ENCODE results near the gene SOX6. TPM values are rescaled to one million over a fixed set of nuclear protein-coding genes. Genes with fewer than 3 reads are reported as not detected.

SOX6 gene
- total and polyA plus RNA-seq, 4 donors = under 0.01 to 11.8 (median 4.8) TPM

DNA sequence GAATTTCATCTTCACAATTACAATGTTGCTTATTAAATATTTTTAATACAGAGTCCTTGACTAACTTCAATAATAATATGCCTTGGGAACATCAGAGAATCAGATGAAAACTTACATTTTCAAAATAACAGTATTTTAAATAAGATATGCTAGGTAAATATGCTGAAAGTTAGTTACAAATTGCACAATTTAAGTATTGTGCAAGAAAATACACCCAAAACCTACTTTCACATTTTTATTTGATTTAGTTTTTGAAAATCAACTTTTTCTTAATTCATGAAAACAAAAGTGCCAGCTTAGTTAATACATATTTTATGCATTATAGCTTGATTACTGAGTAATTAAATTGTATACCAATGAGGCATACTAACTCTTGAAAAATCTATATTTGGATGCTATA is 76.8 kb downstream of the SOX6 start:
- no peaks in the 10 kb centered on the region for H3K27me3 ChIP-seq (ENCODE audit: control insufficient read depth in 1 of 2, insufficient read depth in 2 of 2, low read length in 1 of 2)
- no peak overlapping the region for H3K27ac ChIP-seq (ENCODE audit: low read depth in 1 of 2, low read length in 2 of 2)
- no peaks in the 10 kb centered on the region for H3K9me3 ChIP-seq (ENCODE audit: control insufficient read depth, low read length)
- no peak for DNase-seq
- ATAC-seq (ENCODE audit: low FRiP score) = no peak
- no peaks in the 10 kb centered on the region for H3K36me3 ChIP-seq (ENCODE audit: control insufficient read depth in 1 of 2, insufficient read depth in 2 of 2, low read length in 1 of 2)
- no peak overlapping the region for H3K4me3 ChIP-seq (ENCODE audit: low read length in 2 of 2)
- no peaks in the 10 kb centered on the region for H3K4me1 ChIP-seq (ENCODE audit: control insufficient read depth in 1 of 2, insufficient read depth in 2 of 2, low read length in 2 of 2)
- intact Hi-C loops (cut with DNase I) = no loop called here

DNA sequence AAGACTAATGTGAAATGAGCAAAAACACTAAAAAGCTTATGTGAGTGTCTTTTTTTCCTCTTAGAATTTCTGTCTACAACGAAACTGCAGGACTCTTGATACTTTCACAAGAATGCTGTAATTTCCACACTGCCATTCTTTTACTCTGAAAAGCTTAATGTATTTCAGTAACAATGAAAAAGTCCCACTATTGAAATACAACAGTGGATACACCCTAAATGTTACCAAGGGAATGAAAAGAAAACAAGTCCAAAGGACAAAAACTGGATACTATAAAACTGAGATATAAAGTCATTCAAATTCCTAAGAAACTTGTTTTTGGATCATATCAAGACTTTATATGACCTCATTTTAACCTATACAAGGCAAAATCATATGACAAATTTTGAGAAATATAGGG is 77.4 kb downstream of the SOX6 start:
- ATAC-seq (ENCODE audit: low FRiP score) (no peak), DNase-seq (no peak)
- no peaks in the 10 kb centered on the region for H3K9me3 ChIP-seq (ENCODE audit: control insufficient read depth, low read length)
- intact Hi-C loops (cut with DNase I) = no loop called here
- no peak overlapping the region for H3K4me3 ChIP-seq (ENCODE audit: low read length in 2 of 2)
- 46 to 64% methylated on average over 1 of the region's 1 CpG for WGBS, 2 donors
- no peaks in the 10 kb centered on the region for H3K27me3 ChIP-seq (ENCODE audit: control insufficient read depth in 1 of 2, insufficient read depth in 2 of 2, low read length in 1 of 2)
- H3K36me3 ChIP-seq (ENCODE audit: control insufficient read depth in 1 of 2, insufficient read depth in 2 of 2, low read length in 1 of 2) = no peaks in the 10 kb centered on the region
- no peaks in the 10 kb centered on the region for H3K4me1 ChIP-seq (ENCODE audit: control insufficient read depth in 1 of 2, insufficient read depth in 2 of 2, low read length in 2 of 2)
- H3K27ac ChIP-seq (ENCODE audit: low read depth in 1 of 2, low read length in 2 of 2) = no peak overlapping the region

DNA sequence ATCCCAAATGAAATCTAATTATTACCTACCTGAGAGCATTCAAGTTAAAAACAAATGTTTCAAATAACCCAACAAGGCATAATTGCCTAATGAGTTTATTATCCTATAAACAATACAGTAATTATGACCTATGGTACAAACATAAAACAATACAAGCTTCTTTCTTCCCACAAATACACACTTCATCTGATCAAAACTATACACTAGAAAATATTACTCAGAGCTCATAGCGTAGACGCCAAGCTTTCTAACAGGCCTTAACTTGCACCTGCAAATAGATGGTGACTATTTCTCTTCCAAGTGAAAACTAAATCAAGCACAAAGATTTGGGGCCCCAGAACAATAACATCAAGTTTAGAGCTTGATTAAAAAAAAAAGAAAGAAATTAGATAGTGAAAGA is 78.1 kb downstream of the SOX6 start:
- H3K4me1 ChIP-seq (ENCODE audit: control insufficient read depth in 1 of 2, insufficient read depth in 2 of 2, low read length in 2 of 2) = no peaks in the 10 kb centered on the region
- WGBS, 2 donors = 93 to 98% methylated on average over 2 of the region's 2 CpGs
- no peak for DNase-seq
- ATAC-seq (ENCODE audit: low FRiP score) = no peak
- H3K27ac ChIP-seq (ENCODE audit: low read depth in 1 of 2, low read length in 2 of 2) = no peak overlapping the region
- H3K27me3 ChIP-seq (ENCODE audit: control insufficient read depth in 1 of 2, insufficient read depth in 2 of 2, low read length in 1 of 2) = no peaks in the 10 kb centered on the region
- intact Hi-C loops (cut with DNase I) = no loop called here
- H3K9me3 ChIP-seq (ENCODE audit: control insufficient read depth, low read length) = no peaks in the 10 kb centered on the region
- H3K36me3 ChIP-seq (ENCODE audit: control insufficient read depth in 1 of 2, insufficient read depth in 2 of 2, low read length in 1 of 2) = no peaks in the 10 kb centered on the region
- no peak overlapping the region for H3K4me3 ChIP-seq (ENCODE audit: low read length in 2 of 2)

DNA sequence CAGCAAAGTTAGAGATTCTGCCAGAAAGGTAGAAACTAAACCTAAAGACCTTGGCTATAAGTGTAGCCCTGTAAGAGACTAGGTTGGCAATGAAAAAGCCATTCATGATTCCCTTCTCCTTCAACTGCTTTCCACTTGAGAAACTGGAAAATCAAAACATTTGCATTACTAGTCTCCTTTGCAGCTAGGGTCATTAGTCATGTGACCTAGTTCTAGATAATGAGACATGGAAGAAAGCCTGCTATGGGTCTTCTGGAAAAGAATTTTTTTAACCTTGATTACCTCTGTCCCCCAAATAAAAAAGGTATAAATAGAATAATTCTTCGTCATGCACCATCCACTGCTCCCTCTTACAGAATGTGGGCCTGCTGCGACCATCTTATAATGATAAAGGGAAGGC is 80.1 kb downstream of the SOX6 start:
- Histone ChIP-seq H3K27ac (ENCODE audit: low read depth in 1 of 2, low read length in 2 of 2) (no peak overlapping the region), H3K27me3 (ENCODE audit: control insufficient read depth in 1 of 2, insufficient read depth in 2 of 2, low read length in 1 of 2) (no peaks in the 10 kb centered on the region), H3K4me3 (ENCODE audit: low read length in 2 of 2) (no peak overlapping the region), H3K36me3 (ENCODE audit: control insufficient read depth in 1 of 2, insufficient read depth in 2 of 2, low read length in 1 of 2) (no peaks in the 10 kb centered on the region), H3K9me3 (ENCODE audit: control insufficient read depth, low read length) (no peaks in the 10 kb centered on the region), H3K4me1 (ENCODE audit: control insufficient read depth in 1 of 2, insufficient read depth in 2 of 2, low read length in 2 of 2) (no peaks in the 10 kb centered on the region)
- ATAC-seq (ENCODE audit: low FRiP score) (no peak), DNase-seq (no peak)
- WGBS, 2 donors = 91 to 95% methylated on average over 2 of the region's 2 CpGs
- intact Hi-C loops (cut with DNase I) = no loop called here

DNA sequence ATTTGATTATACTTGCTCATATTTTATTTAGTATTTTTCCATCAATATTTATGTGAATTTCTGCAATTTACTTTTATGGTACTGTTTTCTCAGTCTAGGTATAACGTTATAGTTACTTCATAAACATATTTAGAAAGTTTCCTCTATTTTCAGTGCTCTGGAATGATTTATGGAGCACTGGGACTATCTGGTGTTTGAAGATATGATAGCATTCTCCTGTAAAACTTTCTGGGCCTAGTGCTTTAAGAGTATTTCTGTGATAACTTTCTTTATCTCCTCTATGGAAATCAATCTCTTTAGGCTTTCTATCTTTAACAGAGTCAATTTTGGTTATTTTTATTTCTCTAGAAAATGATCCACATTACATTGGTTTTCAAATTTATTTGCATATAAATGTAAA is 85.1 kb downstream of the SOX6 start:
- H3K4me3 ChIP-seq (ENCODE audit: low read length in 2 of 2) = no peak overlapping the region
- no peaks in the 10 kb centered on the region for H3K9me3 ChIP-seq (ENCODE audit: control insufficient read depth, low read length)
- no peak for DNase-seq
- H3K36me3 ChIP-seq (ENCODE audit: control insufficient read depth in 1 of 2, insufficient read depth in 2 of 2, low read length in 1 of 2) = no peaks in the 10 kb centered on the region
- intact Hi-C loops (cut with DNase I) = no loop called here
- 63 to 74% methylated on average over 1 of the region's 1 CpG for WGBS, 2 donors
- no peaks in the 10 kb centered on the region for H3K4me1 ChIP-seq (ENCODE audit: control insufficient read depth in 1 of 2, insufficient read depth in 2 of 2, low read length in 2 of 2)
- no peaks in the 10 kb centered on the region for H3K27me3 ChIP-seq (ENCODE audit: control insufficient read depth in 1 of 2, insufficient read depth in 2 of 2, low read length in 1 of 2)
- ATAC-seq (ENCODE audit: low FRiP score) = no peak
- no peak overlapping the region for H3K27ac ChIP-seq (ENCODE audit: low read depth in 1 of 2, low read length in 2 of 2)

DNA sequence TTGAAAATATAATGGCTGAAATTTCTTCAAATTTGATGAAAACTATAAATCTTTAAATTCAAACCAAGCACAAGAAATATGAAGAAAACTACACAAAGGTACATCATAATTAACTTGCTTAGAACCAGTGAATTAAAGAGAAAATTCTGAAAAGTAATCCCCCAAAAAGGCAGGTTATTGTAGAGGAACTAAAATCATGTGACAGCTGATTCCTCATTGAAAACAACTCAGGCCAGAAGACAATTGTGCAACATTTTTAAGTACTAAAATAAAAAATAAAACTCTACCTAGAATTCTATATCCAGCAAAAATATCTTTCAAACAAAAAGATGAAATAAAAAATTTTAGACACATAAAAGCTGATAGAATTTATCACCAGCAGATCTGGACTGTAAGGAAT is 90.3 kb downstream of the SOX6 start:
- H3K9me3 ChIP-seq (ENCODE audit: control insufficient read depth, low read length) = no peaks in the 10 kb centered on the region
- ATAC-seq (ENCODE audit: low FRiP score) = no peak
- H3K27me3 ChIP-seq (ENCODE audit: control insufficient read depth in 1 of 2, insufficient read depth in 2 of 2, low read length in 1 of 2) = no peaks in the 10 kb centered on the region
- no peak for DNase-seq
- no peak overlapping the region for H3K27ac ChIP-seq (ENCODE audit: low read depth in 1 of 2, low read length in 2 of 2)
- intact Hi-C loops (cut with DNase I) = no loop called here
- H3K4me3 ChIP-seq (ENCODE audit: low read length in 2 of 2) = no peak overlapping the region
- no peaks in the 10 kb centered on the region for H3K4me1 ChIP-seq (ENCODE audit: control insufficient read depth in 1 of 2, insufficient read depth in 2 of 2, low read length in 2 of 2)
- H3K36me3 ChIP-seq (ENCODE audit: control insufficient read depth in 1 of 2, insufficient read depth in 2 of 2, low read length in 1 of 2) = no peaks in the 10 kb centered on the region

DNA sequence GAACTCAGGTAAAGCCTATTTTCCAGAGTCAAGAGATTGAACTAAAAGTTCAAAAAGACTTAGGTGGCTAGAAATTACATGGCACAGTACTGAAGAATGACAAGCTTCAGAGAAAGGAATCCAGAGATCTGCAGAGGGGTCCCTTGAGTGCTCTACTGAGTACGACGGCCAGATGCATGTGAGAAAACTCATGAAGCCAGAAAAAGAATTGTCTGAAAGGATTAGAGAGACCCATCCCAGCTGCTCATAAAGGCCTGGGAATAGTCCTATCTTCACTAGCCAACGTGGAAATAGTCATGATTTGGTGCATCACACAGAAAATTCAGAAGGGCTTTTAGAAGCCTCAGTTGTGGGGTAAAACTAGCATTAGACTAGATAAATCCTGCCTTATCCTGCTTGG is 91.3 kb downstream of the SOX6 start:
- intact Hi-C loops (cut with DNase I) = no loop called here
- no peaks in the 10 kb centered on the region for H3K27me3 ChIP-seq (ENCODE audit: control insufficient read depth in 1 of 2, insufficient read depth in 2 of 2, low read length in 1 of 2)
- no peak overlapping the region for H3K27ac ChIP-seq (ENCODE audit: low read depth in 1 of 2, low read length in 2 of 2)
- H3K4me1 ChIP-seq (ENCODE audit: control insufficient read depth in 1 of 2, insufficient read depth in 2 of 2, low read length in 2 of 2) = no peaks in the 10 kb centered on the region
- DNase-seq (no peak), ATAC-seq (ENCODE audit: low FRiP score) (no peak)
- no peaks in the 10 kb centered on the region for H3K36me3 ChIP-seq (ENCODE audit: control insufficient read depth in 1 of 2, insufficient read depth in 2 of 2, low read length in 1 of 2)
- 47 to 73% methylated on average over 3 of the region's 3 CpGs for WGBS, 2 donors
- no peak overlapping the region for H3K4me3 ChIP-seq (ENCODE audit: low read length in 2 of 2)
- H3K9me3 ChIP-seq (ENCODE audit: control insufficient read depth, low read length) = no peaks in the 10 kb centered on the region

DNA sequence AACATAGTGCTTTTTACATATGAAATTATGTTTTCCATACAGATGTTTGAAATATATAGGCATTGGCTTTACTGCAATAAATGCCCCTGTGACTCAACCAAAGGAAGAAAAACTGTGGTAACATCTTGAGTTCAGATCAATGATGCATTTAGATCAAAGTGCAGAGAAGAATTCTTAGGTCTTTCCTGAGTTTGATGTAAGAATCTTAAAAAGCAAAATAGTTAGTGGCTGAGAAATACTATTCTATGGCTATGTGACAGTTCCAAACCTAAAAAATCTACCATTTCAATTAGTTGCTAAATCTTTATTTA is 93.7 kb downstream of the SOX6 start:
- Histone ChIP-seq H3K4me1 (ENCODE audit: control insufficient read depth in 1 of 2, insufficient read depth in 2 of 2, low read length in 2 of 2) (no peaks in the 10 kb centered on the region), H3K9me3 (ENCODE audit: control insufficient read depth, low read length) (no peaks in the 10 kb centered on the region), H3K4me3 (ENCODE audit: low read length in 2 of 2) (no peak overlapping the region), H3K27ac (ENCODE audit: low read depth in 1 of 2, low read length in 2 of 2) (no peak overlapping the region), H3K27me3 (ENCODE audit: control insufficient read depth in 1 of 2, insufficient read depth in 2 of 2, low read length in 1 of 2) (no peaks in the 10 kb centered on the region), H3K36me3 (ENCODE audit: control insufficient read depth in 1 of 2, insufficient read depth in 2 of 2, low read length in 1 of 2) (no peaks in the 10 kb centered on the region)
- intact Hi-C loops (cut with DNase I) = no loop called here
- no peak for DNase-seq
- no peak for ATAC-seq (ENCODE audit: low FRiP score)

DNA sequence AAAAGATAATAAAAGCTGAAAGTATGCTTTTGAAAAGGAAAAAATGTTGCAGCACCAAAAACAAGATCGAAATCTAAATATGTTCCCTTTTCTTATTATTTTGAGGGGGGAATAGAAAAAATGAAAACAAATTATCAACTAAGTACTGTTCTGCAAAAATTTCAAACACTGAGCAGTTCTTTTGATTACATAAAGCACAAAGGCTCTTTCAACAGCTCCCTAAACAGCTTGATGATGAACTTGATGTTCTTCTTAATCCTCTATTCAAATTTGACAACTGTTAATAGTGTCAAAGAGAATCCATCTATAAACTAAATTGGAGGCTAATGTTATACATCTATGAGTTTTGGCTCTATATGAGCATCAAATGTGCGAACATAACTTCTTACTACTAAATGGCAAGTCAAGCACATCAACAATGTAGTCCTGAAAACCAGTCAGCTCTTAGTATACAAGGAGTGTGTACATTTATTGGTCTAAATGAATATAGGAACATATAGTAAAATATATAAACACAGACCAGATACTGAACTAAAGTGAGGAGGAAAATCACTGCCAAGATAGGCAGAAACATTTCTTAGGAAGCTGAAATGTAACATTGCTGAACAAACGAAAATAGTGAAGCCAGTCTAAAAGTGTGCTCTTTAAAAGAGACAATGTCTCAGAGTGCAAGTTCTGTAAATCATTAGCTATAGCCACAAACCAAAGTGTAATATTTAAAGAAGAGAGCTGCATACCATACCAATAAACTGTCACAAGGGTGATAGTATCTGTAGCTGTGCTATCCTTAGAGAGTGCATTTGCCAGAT is 94.3 kb downstream of the SOX6 start:
- 74 to 80% methylated on average over 3 of the region's 3 CpGs for WGBS, 2 donors
- ATAC-seq (ENCODE audit: low FRiP score) (no peak), DNase-seq (no peak)
- Histone ChIP-seq H3K36me3 (ENCODE audit: control insufficient read depth in 1 of 2, insufficient read depth in 2 of 2, low read length in 1 of 2) (no peaks in the 10 kb centered on the region), H3K27ac (ENCODE audit: low read depth in 1 of 2, low read length in 2 of 2) (no peak overlapping the region), H3K9me3 (ENCODE audit: control insufficient read depth, low read length) (no peaks in the 10 kb centered on the region), H3K4me3 (ENCODE audit: low read length in 2 of 2) (no peak overlapping the region), H3K27me3 (ENCODE audit: control insufficient read depth in 1 of 2, insufficient read depth in 2 of 2, low read length in 1 of 2) (no peaks in the 10 kb centered on the region), H3K4me1 (ENCODE audit: control insufficient read depth in 1 of 2, insufficient read depth in 2 of 2, low read length in 2 of 2) (no peaks in the 10 kb centered on the region)
- intact Hi-C loops (cut with DNase I) = no loop called here
